Fibroblast of the aortic adventitia (primary cell): Measurements from ENCODE around the gene BOLL. TPM values are rescaled to one million over a fixed set of nuclear protein-coding genes. Genes with fewer than 3 reads are reported as not detected.

Source experiments
- DNase-seq: peaks from one replicate; pipeline ENCODE4 v3.0.0-alpha.2; 2010; ENCODE audit warnings: low read depth
- H3K4me3 ChIP-seq: 2 replicates; pipeline ENCODE4 v1.5.1; 2011; ENCODE audit warnings: low read depth, mild to moderate bottlenecking, control low read depth, low read length, moderate library complexity
- CTCF ChIP-seq: IDR thresholded peaks from 2 replicates; pipeline ENCODE4 v1.5.1; 2011; ENCODE audit warnings: mild to moderate bottlenecking, low read length, control low read depth, inconsistent platforms; ENCODE audit not compliant: insufficient read depth
- total RNA-seq: library from RNA; depleted of rRNA; stranded (reverse); fragments of >200 nt; gene quantifications from 2 replicates; pipeline ENCODE4 v1.2.3, GENCODE V29; 2012; ENCODE audit warnings: low replicate concordance

Gene BOLL
- total RNA-seq, 1 donor: not detected

GRCh38 chr2:197798187-197798586 is 13.1 kb upstream of the BOLL start:
- no peak for DNase-seq
- TF ChIP-seq CTCF: no peak
- H3K4me3 ChIP-seq: no peak overlapping the region

- no peak overlapping the region for H3K4me3 ChIP-seq
- no peak for TF ChIP-seq CTCF
- DNase-seq: no peak
These were observed 10.2 kb upstream of the BOLL start for GRCh38 chr2:197795277-197795676.

- no peak overlapping the region for H3K4me3 ChIP-seq
- no peak for DNase-seq
- TF ChIP-seq CTCF: no peak
These were observed 8.3 kb upstream of the BOLL start for GRCh38 chr2:197793456-197793855.

- no peak for DNase-seq
- peak; percentile 51 for TF ChIP-seq CTCF
These were observed 1.1 kb upstream of the BOLL start for GRCh38 chr2:197786010-197786877.

GRCh38 chr2:197782126-197782525 is 3.0 kb downstream of the BOLL start:
- no peak for DNase-seq
- H3K4me3 ChIP-seq: no peak overlapping the region
- TF ChIP-seq CTCF: no peak

More at GRCh38 chr2:197786010-197786877, 1.1 kb upstream of the BOLL start:
- H3K4me3 ChIP-seq: no peak overlapping the region

- TF ChIP-seq CTCF: no peak
- H3K4me3 ChIP-seq: no peak overlapping the region
- DNase-seq: no peak
These were observed 5.9 kb downstream of the BOLL start for GRCh38 chr2:197779261-197779660.
